ENCODE results near the gene PALM.

Gene PALM

GRCh38 chr19:771332-771785 lies 62.6 kb downstream of the PALM start:
- no peak overlapping the region for H3K4me3 ChIP-seq
- no peak for DNase-seq (ENCODE audit: low spot score)
- no peak for TF ChIP-seq CTCF (IDR thresholded peaks at IDR 0.05)
- H3K27ac ChIP-seq, result no peak overlapping the region

GRCh38 chr19:772063-772462 lies 63.3 kb downstream of the PALM start:
- Histone ChIP-seq H3K27ac (no peak overlapping the region), H3K4me3 (no peak overlapping the region)
- DNase-seq (ENCODE audit: low spot score), result no peak
- TF ChIP-seq CTCF (IDR thresholded peaks at IDR 0.05), result no peak

- no peak for DNase-seq (ENCODE audit: low spot score)
- Histone ChIP-seq H3K27ac (no peak overlapping the region), H3K4me3 (no peak overlapping the region)
- no peak for TF ChIP-seq CTCF (IDR thresholded peaks at IDR 0.05)
Measured at GRCh38 chr19:772730-773436, 64.1 kb downstream of the PALM start.

- H3K27ac ChIP-seq, result no peak overlapping the region
- no peak overlapping the region for H3K4me3 ChIP-seq
- no peak for TF ChIP-seq CTCF (IDR thresholded peaks at IDR 0.05)
- no peak for DNase-seq (ENCODE audit: low spot score)
Measured at GRCh38 chr19:776549-776948, 67.8 kb downstream of the PALM start.

GRCh38 chr19:778910-779653 lies 70.3 kb downstream of the PALM start:
- H3K4me3 ChIP-seq, result peak overlapping the region; percentile 22
- DNase-seq (ENCODE audit: low spot score), result no peak
- peak overlapping the region in 1 of 2 donors; percentile 77 for H3K27ac ChIP-seq
- no peak for TF ChIP-seq CTCF (IDR thresholded peaks at IDR 0.05)

- no peak for DNase-seq (ENCODE audit: low spot score)
- Histone ChIP-seq H3K4me3 (no peak overlapping the region), H3K27ac (no peak overlapping the region)
- no peak for TF ChIP-seq CTCF (IDR thresholded peaks at IDR 0.05)
Measured at GRCh38 chr19:780935-781334, 72.2 kb downstream of the PALM start.

- DNase-seq (ENCODE audit: low spot score), result no peak
Measured at GRCh38 chr19:781800-782184, 73.1 kb downstream of the PALM start.

More at GRCh38 chr19:781800-782184, 73.1 kb downstream of the PALM start:
- Histone ChIP-seq H3K4me3 (peak overlapping the region; percentile 50), H3K27ac (peak overlapping the region in 1 of 2 donors; percentile 56)
- TF ChIP-seq CTCF (IDR thresholded peaks at IDR 0.05), result no peak
